Muscle layer of duodenum (tissue), 2 donors: ENCODE results near the gene PTAFR.
A peak's percentile ranks its signal among the peaks of the same experiment; 100 is the strongest.

Experiments used
- H3K27ac ChIP-seq: one replicate; pipeline ENCODE4 v1.7.0; 2013; ENCODE audit warnings: mild to moderate bottlenecking, low read length
- H3K27me3 ChIP-seq: one replicate; pipeline ENCODE4 v1.7.0; 2013; ENCODE audit warnings: low read depth, mild to moderate bottlenecking, control low read depth, low read length
- H3K36me3 ChIP-seq, 2 donors: one replicate each; pipeline ENCODE4 v1.7.0; 2013; ENCODE audit warnings: low read length in 2 of 2, control low read depth in 1 of 2, mild to moderate bottlenecking in 1 of 2; ENCODE audit not compliant: insufficient read depth in 2 of 2, control insufficient read depth in 1 of 2
- H3K4me1 ChIP-seq, 2 donors: one replicate each; pipeline ENCODE4 v1.7.0; 2013; ENCODE audit warnings: low read length in 2 of 2, mild to moderate bottlenecking in 2 of 2, control low read depth in 1 of 2, moderate library complexity in 1 of 2; ENCODE audit not compliant: insufficient read depth in 2 of 2, control insufficient read depth in 1 of 2
- H3K4me3 ChIP-seq, 2 donors: one replicate each; pipeline ENCODE4 v1.7.0; 2013; ENCODE audit warnings: low read length in 2 of 2, low read depth in 1 of 2, mild to moderate bottlenecking in 1 of 2
- H3K9me3 ChIP-seq, 2 donors: one replicate each; pipeline ENCODE4 v1.7.0; 2013; ENCODE audit warnings: low read length in 2 of 2, control low read depth in 1 of 2, mild to moderate bottlenecking in 1 of 2; ENCODE audit not compliant: control insufficient read depth in 1 of 2
- donor health status: healthy.

Gene PTAFR

DNA sequence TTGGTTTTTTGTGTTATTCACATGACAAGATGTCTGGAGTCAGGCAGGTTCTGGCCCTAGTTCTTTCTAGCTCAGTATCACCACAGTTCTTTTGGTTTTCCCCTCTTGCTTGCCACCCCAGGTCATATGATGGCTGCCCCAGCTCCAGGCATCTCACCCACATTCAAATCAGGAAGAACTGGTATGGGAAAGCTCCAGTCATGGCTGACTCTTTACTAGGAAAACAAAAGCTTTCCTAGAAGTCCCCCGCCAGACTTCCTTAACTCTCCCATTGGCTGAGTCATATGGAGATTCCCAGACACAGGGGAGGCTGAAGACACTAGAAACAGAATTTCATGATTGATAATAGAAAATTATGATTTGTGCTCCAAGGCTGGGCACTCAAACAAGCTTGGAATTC, 65.9 kb downstream of the PTAFR start:
- H3K4me1 ChIP-seq, result no peaks in the 10 kb centered on the region
- H3K9me3 ChIP-seq, result no peaks in the 10 kb centered on the region
- no peak overlapping the region for H3K27ac ChIP-seq
- H3K36me3 ChIP-seq, result no peaks in the 10 kb centered on the region
- H3K27me3 ChIP-seq, result no peaks in the 10 kb centered on the region
- no peak overlapping the region for H3K4me3 ChIP-seq

DNA sequence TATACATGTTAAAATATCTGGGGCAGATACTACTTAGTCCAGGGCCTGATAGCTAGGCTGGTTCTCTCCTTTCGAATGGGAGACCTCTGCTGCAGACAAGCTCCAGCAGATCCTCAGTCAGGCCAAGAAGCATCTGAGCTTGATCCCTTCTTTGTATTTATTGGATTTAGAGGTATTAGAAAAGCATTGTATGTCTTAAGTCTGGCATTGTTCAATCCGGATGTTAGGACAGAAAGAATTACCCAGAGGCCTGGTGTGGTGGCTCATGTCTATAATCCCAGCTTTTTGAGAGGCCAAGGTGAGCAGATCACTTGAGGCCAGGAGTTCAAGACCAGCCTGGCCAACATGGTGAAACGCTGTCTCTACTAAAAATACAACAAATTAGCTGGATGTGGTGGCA, 66.9 kb downstream of the PTAFR start:
- no peaks in the 10 kb centered on the region for H3K9me3 ChIP-seq
- no peaks in the 10 kb centered on the region for H3K27me3 ChIP-seq
- no peaks in the 10 kb centered on the region for H3K36me3 ChIP-seq
- peaks cover 0 to 4% of the 10 kb centered on the region in 2 donors for H3K4me1 ChIP-seq
- no peak overlapping the region for H3K4me3 ChIP-seq
- no peak overlapping the region for H3K27ac ChIP-seq

DNA sequence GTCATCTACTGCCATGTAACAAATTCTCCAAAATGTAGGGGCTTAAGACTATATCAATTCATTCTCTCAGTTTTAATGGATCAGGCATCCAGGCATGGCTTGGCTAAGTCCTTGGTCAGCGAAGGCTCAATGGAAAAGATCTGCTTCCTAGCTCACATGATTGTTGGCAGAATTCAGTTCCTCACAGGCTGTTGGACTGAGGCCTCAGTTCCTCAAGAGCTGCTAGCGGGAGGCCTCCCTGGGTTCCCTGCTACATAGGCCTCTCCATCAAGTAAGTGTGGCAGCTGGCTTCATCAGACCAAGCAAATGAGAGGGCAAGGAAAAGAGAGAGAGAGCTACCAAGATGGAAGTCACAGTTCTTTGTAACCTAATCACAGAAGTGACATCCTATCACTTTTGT, 68.5 kb downstream of the PTAFR start:
- Histone ChIP-seq H3K36me3 (no peaks in the 10 kb centered on the region), H3K27me3 (no peaks in the 10 kb centered on the region), H3K9me3 (no peaks in the 10 kb centered on the region), H3K4me3 (no peak overlapping the region), H3K4me1 (peaks cover 0 to 4% of the 10 kb centered on the region in 2 donors), H3K27ac (no peak overlapping the region)

DNA sequence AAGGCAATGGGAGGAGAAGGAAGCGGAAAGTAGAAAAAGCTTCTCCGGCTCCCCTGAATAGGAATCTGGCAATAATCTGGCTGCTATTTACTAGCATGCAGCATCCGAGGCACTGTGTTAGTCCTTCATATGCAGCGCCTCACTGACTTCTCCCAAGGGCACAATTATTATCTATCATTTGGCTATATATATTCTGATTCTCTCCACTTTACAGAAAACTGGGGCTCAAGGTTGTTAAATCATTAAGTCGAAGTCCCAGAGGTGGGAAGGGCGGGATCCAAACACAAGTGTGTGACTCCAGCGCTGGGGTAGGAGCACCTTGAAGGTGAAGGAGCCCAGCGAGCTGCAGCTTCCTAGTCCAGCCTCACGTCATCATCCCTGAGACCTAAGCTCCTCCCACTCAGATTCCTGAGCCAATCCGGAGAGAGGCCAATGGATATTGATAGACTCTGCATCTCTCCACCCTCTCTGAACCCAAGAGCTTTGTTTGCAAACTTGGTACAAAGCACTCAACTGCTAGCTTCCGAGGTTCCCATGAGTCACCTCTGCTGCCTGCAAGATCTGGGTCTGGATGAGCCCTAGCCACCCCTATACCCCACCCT, 71.5 kb downstream of the PTAFR start:
- no peaks in the 10 kb centered on the region for H3K9me3 ChIP-seq
- no peaks in the 10 kb centered on the region for H3K27me3 ChIP-seq
- no peaks in the 10 kb centered on the region for H3K36me3 ChIP-seq
- peaks cover 0 to 4% of the 10 kb centered on the region in 2 donors for H3K4me1 ChIP-seq
- peak overlapping the region; percentile 59 for H3K27ac ChIP-seq
- H3K4me3 ChIP-seq, result peak overlapping the region; percentile 47 to 54

DNA sequence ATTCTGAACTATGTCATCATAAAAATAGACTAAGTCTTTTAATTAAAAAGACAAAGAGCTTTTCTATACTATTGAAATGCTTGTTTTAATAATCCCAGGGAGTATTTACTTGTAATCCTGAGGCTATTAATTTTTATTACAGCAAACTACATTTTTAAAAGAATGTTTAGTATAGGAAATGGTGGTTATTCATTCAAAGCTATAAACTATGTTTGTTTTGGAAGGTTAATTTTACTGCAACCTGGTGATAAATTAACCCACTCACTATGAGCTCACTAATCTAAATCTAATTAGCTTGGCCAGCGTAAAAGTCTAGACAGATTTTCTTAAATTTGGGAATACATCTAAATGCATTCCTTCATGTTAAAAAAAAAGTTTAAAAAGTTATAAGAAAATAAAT, 74.3 kb downstream of the PTAFR start:
- peaks cover 0 to 4% of the 10 kb centered on the region in 2 donors for H3K4me1 ChIP-seq
- no peaks in the 10 kb centered on the region for H3K9me3 ChIP-seq
- H3K27me3 ChIP-seq, result no peaks in the 10 kb centered on the region
- no peaks in the 10 kb centered on the region for H3K36me3 ChIP-seq
- no peak overlapping the region for H3K27ac ChIP-seq
- H3K4me3 ChIP-seq, result no peak overlapping the region

DNA sequence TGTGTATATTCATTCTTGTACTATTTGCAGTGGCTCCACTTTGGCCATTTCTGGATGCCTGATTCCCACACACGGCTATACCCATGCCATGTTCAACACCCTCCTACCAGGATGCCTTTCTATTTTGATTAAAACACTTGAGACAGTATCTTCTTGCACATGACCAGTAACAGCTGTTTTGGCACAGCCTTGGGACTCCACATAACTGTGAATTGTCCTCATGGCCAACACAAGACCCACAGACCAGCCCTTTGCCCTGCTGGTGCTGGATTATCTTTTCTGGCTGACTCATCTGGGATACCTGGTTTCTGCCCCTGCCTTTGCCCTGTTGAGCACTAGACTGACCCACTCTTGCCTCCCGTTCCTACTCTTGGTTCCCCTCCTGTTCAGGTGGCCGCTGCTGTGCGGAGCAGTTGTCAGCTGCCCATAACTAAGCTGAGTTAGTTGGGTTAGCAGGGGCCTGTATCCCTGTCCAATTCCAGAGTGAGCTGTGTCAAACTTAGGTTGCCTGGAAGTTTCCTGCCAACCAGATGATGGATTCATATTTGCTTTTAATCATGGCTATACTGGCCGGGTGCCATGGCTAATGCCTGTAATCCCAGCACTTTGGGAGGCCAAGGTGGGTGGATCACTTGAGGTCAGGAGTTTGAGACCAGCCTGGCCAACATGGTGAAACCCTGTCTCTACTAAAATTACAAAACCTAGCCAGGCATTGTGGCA, 77.3 kb downstream of the PTAFR start:
- Histone ChIP-seq H3K36me3 (no peaks in the 10 kb centered on the region), H3K9me3 (no peaks in the 10 kb centered on the region), H3K4me1 (no peaks in the 10 kb centered on the region), H3K27me3 (no peaks in the 10 kb centered on the region), H3K4me3 (no peak overlapping the region), H3K27ac (no peak overlapping the region)
